CD4-positive, alpha-beta memory T cell (primary cell): ENCODE results near the gene LRRC49. TPM values are rescaled to one million over a fixed set of nuclear protein-coding genes. Genes with fewer than 3 reads are reported as not detected.

Experiments used
- CTCF ChIA-PET: fragments of 350-600 bp; sonication (Branson Sonifier 250); formaldehyde crosslinking; loops from one replicate; lab custom pipeline; 2021; ENCODE audit warnings: inconsistent platforms; ENCODE audit not compliant: partially characterized antibody; lab: Charles Lee
- POLR2A ChIA-PET: fragments of 350-600 bp; sonication (Branson Sonifier 250); formaldehyde crosslinking; loops from one replicate; lab custom pipeline; 2021; ENCODE audit not compliant: partially characterized antibody; lab: Charles Lee
- DNase-seq, 5 donors: peaks; one replicate each; pipeline versions ENCODE4 v3.0.0 to v3.0.0-alpha.2; 2020 to 2022; ENCODE audit warnings: mixed read lengths in 1 of 5
- H3K27ac ChIP-seq: one replicate; pipeline ENCODE4 v1.7.0; 2013; ENCODE audit warnings: low read depth, low read length
- H3K27me3 ChIP-seq: 2 replicates; pipeline ENCODE4 v1.7.0; 2013; ENCODE audit warnings: mild to moderate bottlenecking, low read length, moderate library complexity; ENCODE audit not compliant: insufficient read depth
- H3K36me3 ChIP-seq: 2 replicates; pipeline ENCODE4 v1.7.0; 2013; ENCODE audit warnings: mild to moderate bottlenecking, low read length, moderate library complexity; ENCODE audit not compliant: insufficient read depth
- H3K4me1 ChIP-seq: 2 replicates; pipeline ENCODE4 v1.7.0; 2013; ENCODE audit warnings: mild to moderate bottlenecking, low read length, moderate library complexity; ENCODE audit not compliant: insufficient read depth
- H3K4me3 ChIP-seq, 2 donors: one replicate each; pipeline ENCODE4 v1.7.0; 2013; ENCODE audit warnings: low read length in 2 of 2, mild to moderate bottlenecking in 1 of 2
- H3K9me3 ChIP-seq, 2 donors: one replicate each; pipeline ENCODE4 v1.7.0; 2013; ENCODE audit warnings: low read length in 2 of 2, control low read depth in 1 of 2; ENCODE audit not compliant: control insufficient read depth in 1 of 2
- H3K27ac Mint-ChIP-seq, 7 donors: one replicate each; pipeline ENCODE4 v1.8.0; 2020 to 2021; ENCODE audit warnings: mixed read lengths in 7 of 7, mild to moderate bottlenecking in 6 of 7, inconsistent platforms in 3 of 7, moderate library complexity in 3 of 7
- H3K27me3 Mint-ChIP-seq, 2 donors: one replicate each; pipeline ENCODE4 v1.8.0; 2020 to 2021; ENCODE audit warnings: mixed read lengths in 2 of 2
- H3K36me3 Mint-ChIP-seq, 2 donors: one replicate each; pipeline ENCODE4 v1.8.0; 2020 to 2021; ENCODE audit warnings: mixed read lengths in 2 of 2, inconsistent platforms in 1 of 2, mild to moderate bottlenecking in 1 of 2
- H3K4me1 Mint-ChIP-seq, 4 donors: one replicate each; pipeline ENCODE4 v1.8.0; 2020 to 2021; ENCODE audit warnings: mixed read lengths in 4 of 4, mild to moderate bottlenecking in 1 of 4
- H3K4me3 Mint-ChIP-seq, 8 donors: one replicate each; pipeline ENCODE4 v1.8.0; 2020 to 2021; ENCODE audit warnings: mixed read lengths in 8 of 8, mild to moderate bottlenecking in 7 of 8, moderate library complexity in 6 of 8, inconsistent platforms in 3 of 8
- H3K9me3 Mint-ChIP-seq, 8 donors: one replicate each; pipeline ENCODE4 v1.8.0; 2020 to 2021; ENCODE audit warnings: mixed read lengths in 8 of 8, mild to moderate bottlenecking in 5 of 8, inconsistent platforms in 3 of 8, moderate library complexity in 1 of 8
- intact Hi-C: fragments of 100-400 bp; cut with micrococcal nuclease; formaldehyde crosslinking; loops from one replicate; pipeline ENCODE4 v1.15.1; 2023
- polyA plus RNA-seq, 2 donors: library from polyadenylated mRNA; unstranded; fragments of 300-500 nt; fragmentation: Illumina TruSeq; gene quantifications; one replicate each; pipeline ENCODE4 v1.2.3, GENCODE V29; 2021
- total RNA-seq, 2 experiments: library from RNA; stranded (reverse); gene quantifications; one replicate each; pipeline ENCODE4 v1.2.3, GENCODE V29; 2021

Gene LRRC49
- total and polyA plus RNA-seq, 4 experiments from 2014 or later, result 0.20 to 0.75 (median 0.50) TPM; not detected in 1

DNA sequence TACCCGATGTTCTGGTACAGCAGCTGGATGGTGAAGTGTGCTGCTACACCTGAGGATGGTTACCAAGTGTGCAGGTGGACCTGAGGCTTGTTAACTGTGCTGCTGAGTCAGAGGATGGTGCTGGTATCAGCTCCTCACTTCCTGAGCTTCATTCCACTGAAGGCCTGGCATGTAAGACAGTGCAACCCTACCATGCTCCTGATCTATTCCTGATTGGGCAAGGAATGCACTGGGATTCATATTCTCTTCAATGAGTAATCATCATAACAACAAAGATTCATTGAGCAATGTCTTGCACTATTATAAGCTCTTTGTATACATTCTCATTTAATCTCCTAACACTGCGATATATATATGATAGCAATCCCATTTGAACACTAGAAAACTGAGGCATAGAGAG, 159.7 kb downstream of the LRRC49 start:
- no peak overlapping the region for H3K27ac ChIP-seq
- H3K4me3 ChIP-seq, result no peak overlapping the region
- intact Hi-C loops, result no loop called here
- no peak for DNase-seq
- CTCF ChIA-PET, result no interaction called here
- POLR2A ChIA-PET, result no interaction called here
- no peaks in the 10 kb centered on the region for H3K27me3 ChIP-seq
- no peaks in the 10 kb centered on the region for H3K36me3 ChIP-seq
- no peaks in the 10 kb centered on the region for H3K9me3 ChIP-seq
- Mint-ChIP-seq H3K4me3 (no peak overlapping the region), H3K9me3 (peaks cover 0 to 2% (median 0%) of the 10 kb centered on the region in 8 donors), H3K36me3 (no peaks in the 10 kb centered on the region), H3K27ac (no peak overlapping the region), H3K4me1 (no peaks in the 10 kb centered on the region), H3K27me3 (peaks cover 7 to 14% of the 10 kb centered on the region in 2 donors)
- no peaks in the 10 kb centered on the region for H3K4me1 ChIP-seq

DNA sequence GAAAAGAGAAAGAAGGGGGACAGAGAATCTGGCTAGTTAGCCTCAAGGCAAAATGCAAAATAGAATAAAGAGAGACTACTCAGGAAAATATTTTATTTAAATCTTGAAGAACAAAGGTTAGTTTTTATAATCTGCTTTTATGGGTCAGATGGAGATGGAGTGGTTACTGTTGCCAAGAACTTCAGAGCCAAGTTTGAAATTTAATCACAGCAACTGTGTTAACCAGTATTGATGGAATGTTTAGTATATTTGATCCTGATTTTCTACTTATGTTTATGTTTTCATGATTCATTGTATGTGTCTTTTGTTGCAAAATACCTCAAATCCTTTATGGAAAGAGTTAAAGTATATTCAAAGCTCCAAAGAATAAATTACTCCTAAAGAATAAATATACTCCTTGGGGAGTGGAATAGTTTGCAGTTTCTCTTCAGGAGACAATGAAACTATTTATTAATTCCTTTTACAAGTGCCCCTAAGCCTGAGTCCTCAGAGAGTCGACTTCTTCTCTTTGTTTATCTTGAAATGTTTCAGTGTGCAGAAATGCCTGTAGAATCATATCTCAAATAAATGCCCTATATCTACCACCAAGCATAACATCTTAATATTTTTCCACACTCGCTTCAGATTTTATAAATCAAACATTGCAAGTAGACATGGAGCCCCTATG, 161.8 kb downstream of the LRRC49 start:
- Histone ChIP-seq H3K4me3 (no peak overlapping the region), H3K4me1 (no peaks in the 10 kb centered on the region), H3K36me3 (no peaks in the 10 kb centered on the region), H3K9me3 (no peaks in the 10 kb centered on the region), H3K27me3 (no peaks in the 10 kb centered on the region), H3K27ac (no peak overlapping the region)
- Mint-ChIP-seq H3K36me3 (no peaks in the 10 kb centered on the region), H3K27me3 (peaks cover 9 to 13% of the 10 kb centered on the region in 2 donors), H3K4me3 (no peak overlapping the region), H3K27ac (no peak overlapping the region), H3K4me1 (no peaks in the 10 kb centered on the region), H3K9me3 (peaks cover 0 to 10% (median 3%) of the 10 kb centered on the region in 8 donors)
- DNase-seq, result no peak
- POLR2A ChIA-PET, result no interaction called here
- intact Hi-C loops, result no loop called here
- CTCF ChIA-PET, result no interaction called here

DNA sequence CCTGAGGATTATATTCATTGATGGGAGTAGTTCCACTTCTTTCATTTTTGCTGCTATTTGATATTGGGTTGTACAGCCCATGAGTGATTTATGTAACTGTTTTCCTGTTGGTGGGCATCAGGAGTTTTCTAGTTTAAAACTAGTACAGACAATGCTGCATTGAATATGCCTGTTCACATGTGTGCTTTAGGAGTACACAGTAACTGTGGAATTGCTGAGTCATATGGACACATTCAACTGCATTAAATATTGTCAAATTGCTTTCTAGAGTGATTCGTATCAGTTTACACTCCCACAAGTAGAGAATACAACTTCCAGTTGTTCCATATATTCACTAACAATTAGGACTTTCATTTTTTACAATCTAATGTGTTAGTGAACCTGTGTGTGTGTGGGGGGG, 162.8 kb downstream of the LRRC49 start:
- Histone ChIP-seq H3K9me3 (no peaks in the 10 kb centered on the region), H3K27ac (no peak overlapping the region), H3K4me3 (no peak overlapping the region), H3K36me3 (no peaks in the 10 kb centered on the region), H3K27me3 (no peaks in the 10 kb centered on the region), H3K4me1 (no peaks in the 10 kb centered on the region)
- Mint-ChIP-seq H3K27me3 (peaks cover 9 to 11% of the 10 kb centered on the region in 2 donors), H3K36me3 (no peaks in the 10 kb centered on the region), H3K9me3 (peaks cover 0 to 18% (median 4%) of the 10 kb centered on the region in 8 donors), H3K4me1 (no peaks in the 10 kb centered on the region), H3K27ac (no peak overlapping the region), H3K4me3 (no peak overlapping the region)
- intact Hi-C loops, result no loop called here
- POLR2A ChIA-PET, result no interaction called here
- no peak for DNase-seq
- CTCF ChIA-PET, result no interaction called here

GRCh38 chr15:71056111-71056510, 163.5 kb downstream of the LRRC49 start:
- no peak overlapping the region for H3K27ac ChIP-seq
- H3K9me3 ChIP-seq, result no peaks in the 10 kb centered on the region
- H3K9me3 Mint-ChIP-seq, result peaks cover 0 to 23% (median 6%) of the 10 kb centered on the region in 8 donors
- H3K4me3 Mint-ChIP-seq, result no peak overlapping the region
- H3K4me1 Mint-ChIP-seq, result no peaks in the 10 kb centered on the region
- H3K4me3 ChIP-seq, result no peak overlapping the region
- H3K27me3 ChIP-seq, result no peaks in the 10 kb centered on the region
- H3K27ac Mint-ChIP-seq, result no peak overlapping the region
- ChIA-PET CTCF (no interaction called here), POLR2A (no interaction called here)
- no peak for DNase-seq
- H3K4me1 ChIP-seq, result no peaks in the 10 kb centered on the region
- peaks cover 9 to 11% of the 10 kb centered on the region in 2 donors for H3K27me3 Mint-ChIP-seq
- intact Hi-C loops, result no loop called here
- no peaks in the 10 kb centered on the region for H3K36me3 ChIP-seq
- no peaks in the 10 kb centered on the region for H3K36me3 Mint-ChIP-seq

DNA sequence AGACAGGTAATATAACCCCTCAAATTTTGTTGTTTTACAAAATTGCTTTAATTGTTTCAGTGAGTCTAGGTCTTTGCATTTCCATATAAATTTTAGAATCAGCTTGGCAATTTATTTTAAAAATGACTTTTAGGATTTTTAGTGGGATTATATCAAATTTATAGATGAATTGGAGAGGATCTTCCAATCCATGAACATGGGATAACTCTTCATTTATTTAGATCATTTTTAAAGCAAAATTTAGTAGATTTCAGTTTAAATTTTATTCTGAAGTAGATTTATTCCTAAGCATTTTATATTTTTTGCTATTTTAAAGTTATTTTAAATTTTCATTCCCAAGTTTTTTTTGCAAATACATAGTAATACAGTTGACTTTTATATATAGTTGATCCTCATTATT, 164.5 kb downstream of the LRRC49 start:
- intact Hi-C loops, result no loop called here
- no peaks in the 10 kb centered on the region for H3K36me3 Mint-ChIP-seq

GRCh38 chr15:71057581-71057980, 165.0 kb downstream of the LRRC49 start:
- POLR2A ChIA-PET, result no interaction called here
- no peaks in the 10 kb centered on the region for H3K9me3 ChIP-seq
- Mint-ChIP-seq H3K27me3 (peaks cover 7 to 11% of the 10 kb centered on the region in 2 donors), H3K4me3 (no peak overlapping the region), H3K36me3 (no peaks in the 10 kb centered on the region), H3K4me1 (no peaks in the 10 kb centered on the region), H3K9me3 (peaks cover 0 to 26% (median 5%) of the 10 kb centered on the region in 8 donors), H3K27ac (no peak overlapping the region)
- H3K27me3 ChIP-seq, result no peaks in the 10 kb centered on the region
- intact Hi-C loops, result no loop called here
- no peak overlapping the region for H3K4me3 ChIP-seq
- no peaks in the 10 kb centered on the region for H3K36me3 ChIP-seq
- CTCF ChIA-PET, result no interaction called here
- H3K4me1 ChIP-seq, result no peaks in the 10 kb centered on the region
- no peak overlapping the region for H3K27ac ChIP-seq
- no peak for DNase-seq

More for the DNA sequence above, 164.5 kb downstream of the LRRC49 start:
- no peak for DNase-seq
- no peaks in the 10 kb centered on the region for H3K27me3 ChIP-seq
- H3K9me3 ChIP-seq, result no peaks in the 10 kb centered on the region
- no peak overlapping the region for H3K27ac ChIP-seq
- Mint-ChIP-seq H3K27ac (no peak overlapping the region), H3K4me3 (no peak overlapping the region), H3K4me1 (no peaks in the 10 kb centered on the region), H3K27me3 (peaks cover 9 to 13% of the 10 kb centered on the region in 2 donors), H3K9me3 (peaks cover 0 to 26% (median 5%) of the 10 kb centered on the region in 8 donors)
- CTCF ChIA-PET, result no interaction called here
- no peak overlapping the region for H3K4me3 ChIP-seq
- H3K36me3 ChIP-seq, result no peaks in the 10 kb centered on the region
- POLR2A ChIA-PET, result no interaction called here
- no peaks in the 10 kb centered on the region for H3K4me1 ChIP-seq

GRCh38 chr15:71060983-71061382, 168.4 kb downstream of the LRRC49 start:
- no peak overlapping the region for H3K27ac Mint-ChIP-seq

More at GRCh38 chr15:71060983-71061382, 168.4 kb downstream of the LRRC49 start:
- intact Hi-C loops, result no loop called here
- no peaks in the 10 kb centered on the region for H3K4me1 ChIP-seq
- POLR2A ChIA-PET, result no interaction called here
- H3K9me3 ChIP-seq, result no peaks in the 10 kb centered on the region
- H3K27me3 ChIP-seq, result no peaks in the 10 kb centered on the region
- no peak for DNase-seq
- peaks cover 5 to 13% of the 10 kb centered on the region in 2 donors for H3K27me3 Mint-ChIP-seq
- no peaks in the 10 kb centered on the region for H3K4me1 Mint-ChIP-seq
- peaks cover 0 to 26% (median 5%) of the 10 kb centered on the region in 8 donors for H3K9me3 Mint-ChIP-seq
- no peaks in the 10 kb centered on the region for H3K36me3 Mint-ChIP-seq
- H3K4me3 Mint-ChIP-seq, result no peak overlapping the region
- no peaks in the 10 kb centered on the region for H3K36me3 ChIP-seq
- CTCF ChIA-PET, result no interaction called here
- no peak overlapping the region for H3K27ac ChIP-seq
- H3K4me3 ChIP-seq, result no peak overlapping the region
